ENCODE data around the gene IFIT1B. TPM values are rescaled to one million over a fixed set of nuclear protein-coding genes. Genes with fewer than 3 reads are reported as not detected.

The IFIT1B gene
- polyA plus RNA-seq, 1 donor (not counting 4 experiments of a cell fraction or from before 2014, with no cell fraction given): not detected

DNA sequence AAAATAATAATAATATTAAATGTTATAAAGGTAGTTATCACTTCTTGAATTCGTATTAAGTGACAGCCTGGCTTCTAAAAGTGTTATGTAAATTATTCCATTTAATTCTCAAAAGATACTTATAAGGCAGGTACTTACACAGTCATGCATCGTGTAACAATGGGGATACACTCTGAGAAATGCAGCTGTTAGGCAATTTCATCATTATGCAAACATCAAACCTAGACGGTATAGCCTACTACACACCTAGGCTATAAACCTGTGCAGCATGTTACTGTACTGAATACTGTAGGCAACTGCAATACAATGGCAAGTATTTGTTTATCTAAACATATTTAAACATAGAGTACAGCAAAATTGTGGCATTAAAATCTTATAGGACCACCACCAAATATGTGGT is 16.0 kb downstream of the IFIT1B start:
- Histone ChIP-seq H3K9me1 (ENCODE audit: control insufficient read depth, extremely low read depth, insufficient read depth, low read length) (no peaks in the 10 kb centered on the region), H3K79me2 (ENCODE audit: control insufficient read depth, insufficient read depth, low read length) (peaks cover 16% of the 10 kb centered on the region), H3K4me1 (ENCODE audit: control insufficient read depth, extremely low read depth, insufficient read depth, low read length) (peaks cover 14% of the 10 kb centered on the region), H4K20me1 (ENCODE audit: control insufficient read depth, extremely low read depth, insufficient read depth, low read length) (no peaks in the 10 kb centered on the region), H3K9me3 (ENCODE audit: control insufficient read depth, low read depth, low read length) (no peaks in the 10 kb centered on the region), H2AFZ (ENCODE audit: control insufficient read depth, low read length) (no peak overlapping the region), H3K9ac (ENCODE audit: control insufficient read depth, extremely low read depth, insufficient read depth, low read length) (no peak overlapping the region), H3K4me3 (ENCODE audit: control insufficient read depth in 2 of 3, extremely low read depth in 1 of 3, insufficient read depth in 2 of 3, low read depth in 1 of 3, low read length in 3 of 3) (peak overlapping the region in 2 of 3 experiments; percentile 50 to 84), H3K4me2 (ENCODE audit: control insufficient read depth, extremely low read depth, insufficient read depth, low read depth, low read length) (peak overlapping the region; percentile 35), H3K27me3 (ENCODE audit: control insufficient read depth, extremely low read depth, insufficient read depth, low read length) (no peaks in the 10 kb centered on the region), H3K36me3 (ENCODE audit: control insufficient read depth in 2 of 2, extremely low read depth in 1 of 2, insufficient read depth in 2 of 2, low read length in 2 of 2) (peaks cover 0 to 1% of the 10 kb centered on the region in 2 experiments), H3K27ac (ENCODE audit: control insufficient read depth, insufficient read depth, low read length) (no peak overlapping the region)
- no peak for DNase-seq (ENCODE audit: low read depth, low spot score)
- TF ChIP-seq, protein P1, sequence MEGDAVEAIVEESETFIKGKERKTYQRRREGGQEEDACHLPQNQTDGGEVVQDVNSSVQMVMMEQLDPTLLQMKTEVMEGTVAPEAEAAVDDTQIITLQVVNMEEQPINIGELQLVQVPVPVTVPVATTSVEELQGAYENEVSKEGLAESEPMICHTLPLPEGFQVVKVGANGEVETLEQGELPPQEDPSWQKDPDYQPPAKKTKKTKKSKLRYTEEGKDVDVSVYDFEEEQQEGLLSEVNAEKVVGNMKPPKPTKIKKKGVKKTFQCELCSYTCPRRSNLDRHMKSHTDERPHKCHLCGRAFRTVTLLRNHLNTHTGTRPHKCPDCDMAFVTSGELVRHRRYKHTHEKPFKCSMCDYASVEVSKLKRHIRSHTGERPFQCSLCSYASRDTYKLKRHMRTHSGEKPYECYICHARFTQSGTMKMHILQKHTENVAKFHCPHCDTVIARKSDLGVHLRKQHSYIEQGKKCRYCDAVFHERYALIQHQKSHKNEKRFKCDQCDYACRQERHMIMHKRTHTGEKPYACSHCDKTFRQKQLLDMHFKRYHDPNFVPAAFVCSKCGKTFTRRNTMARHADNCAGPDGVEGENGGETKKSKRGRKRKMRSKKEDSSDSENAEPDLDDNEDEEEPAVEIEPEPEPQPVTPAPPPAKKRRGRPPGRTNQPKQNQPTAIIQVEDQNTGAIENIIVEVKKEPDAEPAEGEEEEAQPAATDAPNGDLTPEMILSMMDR (optimal IDR thresholded peaks at IDR 0.05 in 1 of 3, IDR thresholded peaks at IDR 0.05 in 1 of 3, conservative IDR thresholded peaks at IDR 0.05 in 1 of 3; ENCODE audit: extremely low read depth in 1 of 3, insufficient read depth in 2 of 3, low read length in 3 of 3): no peak
- no peak for TF ChIP-seq EZH2 (IDR thresholded peaks at IDR 0.05; ENCODE audit: low read length)
- no peak for FAIRE-seq
- dilution Hi-C loops (cut with MboI; ENCODE audit: extremely low pct_ligation_motif_present, low sequenced_read_pairs): no loop called here

DNA sequence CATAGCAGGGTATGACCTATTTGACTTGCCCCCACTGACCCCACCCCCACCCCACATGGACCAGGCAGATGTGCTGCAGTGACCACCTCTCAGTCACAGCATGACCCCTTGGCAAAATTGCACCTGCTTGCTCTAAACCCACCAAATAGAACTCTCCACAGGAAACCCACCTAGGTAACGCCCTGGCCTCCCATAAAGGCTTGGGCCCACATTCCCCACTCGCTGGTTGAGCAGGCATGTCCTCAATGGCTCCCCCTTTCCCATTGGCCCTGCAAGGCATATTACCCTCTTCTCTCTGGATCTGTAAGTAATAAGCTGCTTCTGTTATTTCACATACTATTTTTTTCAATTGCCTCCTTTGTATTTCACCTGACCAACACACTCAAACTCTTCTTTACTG is 17.3 kb downstream of the IFIT1B start:
- Histone ChIP-seq H2AFZ (ENCODE audit: control insufficient read depth, low read length) (no peak overlapping the region), H3K27ac (ENCODE audit: control insufficient read depth, insufficient read depth, low read length) (no peak overlapping the region), H3K79me2 (ENCODE audit: control insufficient read depth, insufficient read depth, low read length) (peaks cover 16% of the 10 kb centered on the region), H3K4me2 (ENCODE audit: control insufficient read depth, extremely low read depth, insufficient read depth, low read depth, low read length) (no peak overlapping the region), H3K27me3 (ENCODE audit: control insufficient read depth, extremely low read depth, insufficient read depth, low read length) (no peaks in the 10 kb centered on the region), H3K4me1 (ENCODE audit: control insufficient read depth, extremely low read depth, insufficient read depth, low read length) (peaks cover 14% of the 10 kb centered on the region), H3K36me3 (ENCODE audit: control insufficient read depth in 2 of 2, extremely low read depth in 1 of 2, insufficient read depth in 2 of 2, low read length in 2 of 2) (peaks cover 0 to 1% of the 10 kb centered on the region in 2 experiments), H4K20me1 (ENCODE audit: control insufficient read depth, extremely low read depth, insufficient read depth, low read length) (no peaks in the 10 kb centered on the region), H3K9ac (ENCODE audit: control insufficient read depth, extremely low read depth, insufficient read depth, low read length) (no peak overlapping the region), H3K9me3 (ENCODE audit: control insufficient read depth, low read depth, low read length) (no peaks in the 10 kb centered on the region), H3K4me3 (ENCODE audit: control insufficient read depth in 2 of 3, extremely low read depth in 1 of 3, insufficient read depth in 2 of 3, low read depth in 1 of 3, low read length in 3 of 3) (no peak overlapping the region), H3K9me1 (ENCODE audit: control insufficient read depth, extremely low read depth, insufficient read depth, low read length) (no peaks in the 10 kb centered on the region)
- no peak for TF ChIP-seq EZH2 (IDR thresholded peaks at IDR 0.05; ENCODE audit: low read length)
- TF ChIP-seq, protein P1 (optimal IDR thresholded peaks at IDR 0.05 in 1 of 3, IDR thresholded peaks at IDR 0.05 in 1 of 3, conservative IDR thresholded peaks at IDR 0.05 in 1 of 3; ENCODE audit: extremely low read depth in 1 of 3, insufficient read depth in 2 of 3, low read length in 3 of 3): no peak
- DNase-seq (ENCODE audit: low read depth, low spot score): no peak
- FAIRE-seq: no peak
- dilution Hi-C loops (cut with MboI; ENCODE audit: extremely low pct_ligation_motif_present, low sequenced_read_pairs): no loop called here
